GM19043 (cell line): ENCODE results near the gene STPG2.
"Not testable (repeated sequence)": the region's sequence is repeated elsewhere in the genome, so short reads cannot be mapped to it uniquely, and the experiment has no call there.

Source experiments
- ATAC-seq: cut with Tn5 transposase; IDR thresholded peaks from one replicate; pipeline ENCODE4 v1.9.1; 2021; ENCODE audit warnings: low read depth; ENCODE audit not compliant: unreplicated experiment

STPG2 gene

GRCh38 chr4:97656044-97656720, 487.1 kb downstream of the STPG2 start:
- no peak for ATAC-seq

- ATAC-seq = no peak
Observed at GRCh38 chr4:97653701-97654100, 489.6 kb downstream of the STPG2 start.

GRCh38 chr4:97646997-97647396, 496.3 kb downstream of the STPG2 start:
- no peak for ATAC-seq

- ATAC-seq = no peak
Observed at GRCh38 chr4:97645071-97645821, 498.0 kb downstream of the STPG2 start.

- no peak for ATAC-seq
Observed at GRCh38 chr4:97643179-97643578, 500.1 kb downstream of the STPG2 start.

GRCh38 chr4:97639961-97640360, 503.3 kb downstream of the STPG2 start:
- ATAC-seq = no peak

- ATAC-seq = not testable (repeated sequence)
Observed at GRCh38 chr4:97633831-97634230, 509.4 kb downstream of the STPG2 start.

GRCh38 chr4:97627750-97628149, 515.5 kb downstream of the STPG2 start:
- no peak for ATAC-seq

- no peak for ATAC-seq
Observed at GRCh38 chr4:97624204-97624603, 519.1 kb downstream of the STPG2 start.

GRCh38 chr4:97605932-97606331, 537.3 kb downstream of the STPG2 start:
- ATAC-seq = no peak

- ATAC-seq = no peak
Observed at GRCh38 chr4:97593248-97593647, 550.0 kb downstream of the STPG2 start.

GRCh38 chr4:97590266-97590665, 553.0 kb downstream of the STPG2 start:
- no peak for ATAC-seq

GRCh38 chr4:97589481-97590196, 553.6 kb downstream of the STPG2 start:
- no peak for ATAC-seq

- no peak for ATAC-seq
Observed at GRCh38 chr4:97587912-97588311, 555.4 kb downstream of the STPG2 start.

GRCh38 chr4:97585274-97585673, 558.0 kb downstream of the STPG2 start:
- ATAC-seq = no peak

GRCh38 chr4:97582890-97583289, 560.4 kb downstream of the STPG2 start:
- ATAC-seq = no peak

GRCh38 chr4:97577004-97577403, 566.3 kb downstream of the STPG2 start:
- no peak for ATAC-seq

GRCh38 chr4:97560009-97560408, 583.3 kb downstream of the STPG2 start:
- no peak for ATAC-seq

GRCh38 chr4:97558204-97558778, 585.0 kb downstream of the STPG2 start:
- no peak for ATAC-seq

GRCh38 chr4:97550637-97551036, 592.6 kb downstream of the STPG2 start:
- ATAC-seq = not testable (repeated sequence)

GRCh38 chr4:97548943-97549583, 594.2 kb downstream of the STPG2 start:
- ATAC-seq = no peak
